ENCODE measurements around the gene PTPRF.
"Not testable (repeated sequence)": the region's sequence is repeated elsewhere in the genome, so short reads cannot be mapped to it uniquely, and the experiment has no call there.

Gene PTPRF

GRCh38 chr1:43639976-43640794, 109.5 kb downstream of the PTPRF start:
- no peak for DNase-seq

GRCh38 chr1:43644558-43644957, 113.9 kb downstream of the PTPRF start:
- DNase-seq, result no peak

- no peak for DNase-seq
Observed at GRCh38 chr1:43645461-43645860, 114.8 kb downstream of the PTPRF start.

GRCh38 chr1:43647331-43647730, 116.6 kb downstream of the PTPRF start:
- DNase-seq, result not testable (repeated sequence)

- no peak for DNase-seq
Observed at GRCh38 chr1:43648221-43648847, 117.7 kb downstream of the PTPRF start.

GRCh38 chr1:43648876-43649477, 118.3 kb downstream of the PTPRF start:
- no peak for DNase-seq

GRCh38 chr1:43650310-43651085, 119.8 kb downstream of the PTPRF start:
- peak; percentile 94 for DNase-seq

- no peak for DNase-seq
Observed at GRCh38 chr1:43651188-43651587, 120.5 kb downstream of the PTPRF start.

GRCh38 chr1:43651902-43652301, 121.2 kb downstream of the PTPRF start:
- no peak for DNase-seq

GRCh38 chr1:43653339-43653738, 122.7 kb downstream of the PTPRF start:
- peak; percentile 2 for DNase-seq

- no peak for DNase-seq
Observed at GRCh38 chr1:43653893-43654292, 123.2 kb downstream of the PTPRF start.

- no peak for DNase-seq
Observed at GRCh38 chr1:43655953-43656352, 125.3 kb downstream of the PTPRF start.

- DNase-seq, result no peak
Observed at GRCh38 chr1:43659212-43660166, 128.8 kb downstream of the PTPRF start.

GRCh38 chr1:43660355-43660754, 129.7 kb downstream of the PTPRF start:
- DNase-seq, result no peak

- DNase-seq, result no peak
Observed at GRCh38 chr1:43664369-43664768, 133.7 kb downstream of the PTPRF start.

GRCh38 chr1:43666608-43667007, 135.9 kb downstream of the PTPRF start:
- DNase-seq, result no peak

GRCh38 chr1:43668956-43669355, 138.3 kb downstream of the PTPRF start:
- DNase-seq, result no peak

GRCh38 chr1:43669878-43670277, 139.2 kb downstream of the PTPRF start:
- DNase-seq, result no peak

GRCh38 chr1:43671193-43671592, 140.5 kb downstream of the PTPRF start:
- DNase-seq, result no peak

GRCh38 chr1:43671626-43672330, 141.1 kb downstream of the PTPRF start:
- DNase-seq, result no peak

GRCh38 chr1:43673261-43673660, 142.6 kb downstream of the PTPRF start:
- DNase-seq, result no peak

Measured in NCI-H2171 (cell line).